H1 (cell line): ENCODE measurements around the gene C1orf74.

Source experiments
- EZH2 ChIP-seq: fragments of 200-600 bp; sonication (generic); IDR thresholded peaks from 2 replicates; pipeline ENCODE4 v1.7.1; 2012; ENCODE audit warnings: low read depth, mild to moderate bottlenecking, moderate library complexity, low read length, inconsistent platforms; ENCODE audit not compliant: severe bottlenecking
- JUN ChIP-seq: IDR thresholded peaks from 2 replicates; pipeline ENCODE4 v1.6.1; 2011; ENCODE audit warnings: low read depth, mild to moderate bottlenecking, improper control_type of control experiment, low read length
- POLR2A ChIP-seq, 2 experiments: IDR thresholded peaks; 1 replicate in 1 of 2; 2 replicates in 1 of 2; pipeline ENCODE4 v1.6.1; 2011; ENCODE audit warnings: low read depth in 2 of 2, low read length in 2 of 2, mild to moderate bottlenecking in 2 of 2; ENCODE audit errors: control extremely low read depth in 1 of 2
- RAD21 ChIP-seq, 2 experiments: IDR thresholded peaks in 1 of 2; conservative IDR thresholded peaks in 1 of 2; 2 replicates each; pipeline ENCODE4 v1.6.1; 2011; ENCODE audit warnings: low read depth in 2 of 2, low read length in 2 of 2, improper control_type of control experiment in 1 of 2, inconsistent platforms in 1 of 2, mild to moderate bottlenecking in 1 of 2, moderate library complexity in 1 of 2
- TF ChIP-seq, protein P1 (sequence below), 3 experiments: IDR thresholded peaks; 1 replicate in 2 of 3; 2 replicates in 1 of 3; pipeline versions ENCODE4 v1.5.1 to v1.6.1; 2011; ENCODE audit warnings: low read length in 3 of 3, mild to moderate bottlenecking in 3 of 3, inconsistent platforms in 2 of 3, low read depth in 1 of 3, moderate library complexity in 1 of 3; ENCODE audit not compliant: insufficient read depth in 1 of 3; ENCODE audit errors: control extremely low read depth in 1 of 3

DNA sequence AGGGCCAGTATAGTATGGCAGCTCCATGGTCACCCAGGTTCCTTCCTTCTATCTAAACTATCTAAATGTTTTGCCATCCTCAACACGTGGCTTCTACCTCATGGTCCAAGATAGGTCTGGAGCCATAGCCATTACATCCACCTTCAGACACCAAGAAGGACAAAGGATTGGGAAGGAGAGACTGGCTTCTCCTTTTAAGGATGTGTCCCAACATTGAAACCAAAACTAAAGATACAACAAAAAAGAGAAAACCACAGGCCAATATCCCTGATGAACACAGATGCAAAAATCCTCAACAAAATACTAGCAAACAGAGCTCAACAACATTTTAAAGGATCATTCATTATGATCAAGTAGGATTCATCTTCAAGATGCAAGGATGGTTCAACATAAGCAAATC, 54.9 kb downstream of the C1orf74 start:
- TF ChIP-seq, protein P1, sequence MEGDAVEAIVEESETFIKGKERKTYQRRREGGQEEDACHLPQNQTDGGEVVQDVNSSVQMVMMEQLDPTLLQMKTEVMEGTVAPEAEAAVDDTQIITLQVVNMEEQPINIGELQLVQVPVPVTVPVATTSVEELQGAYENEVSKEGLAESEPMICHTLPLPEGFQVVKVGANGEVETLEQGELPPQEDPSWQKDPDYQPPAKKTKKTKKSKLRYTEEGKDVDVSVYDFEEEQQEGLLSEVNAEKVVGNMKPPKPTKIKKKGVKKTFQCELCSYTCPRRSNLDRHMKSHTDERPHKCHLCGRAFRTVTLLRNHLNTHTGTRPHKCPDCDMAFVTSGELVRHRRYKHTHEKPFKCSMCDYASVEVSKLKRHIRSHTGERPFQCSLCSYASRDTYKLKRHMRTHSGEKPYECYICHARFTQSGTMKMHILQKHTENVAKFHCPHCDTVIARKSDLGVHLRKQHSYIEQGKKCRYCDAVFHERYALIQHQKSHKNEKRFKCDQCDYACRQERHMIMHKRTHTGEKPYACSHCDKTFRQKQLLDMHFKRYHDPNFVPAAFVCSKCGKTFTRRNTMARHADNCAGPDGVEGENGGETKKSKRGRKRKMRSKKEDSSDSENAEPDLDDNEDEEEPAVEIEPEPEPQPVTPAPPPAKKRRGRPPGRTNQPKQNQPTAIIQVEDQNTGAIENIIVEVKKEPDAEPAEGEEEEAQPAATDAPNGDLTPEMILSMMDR (IDR thresholded peaks at IDR 0.05; ENCODE audit: control extremely low read depth in 1 of 3, insufficient read depth in 1 of 3, low read depth in 1 of 3, low read length in 3 of 3): no peak
- TF ChIP-seq JUN (no peak), POLR2A (IDR thresholded peaks at IDR 0.05; ENCODE audit: control extremely low read depth in 1 of 2, low read depth in 2 of 2, low read length in 2 of 2) (no peak), RAD21 (IDR thresholded peaks at IDR 0.05 in 1 of 2, conservative IDR thresholded peaks at IDR 0.05 in 1 of 2; ENCODE audit: low read depth in 2 of 2, low read length in 2 of 2) (no peak), EZH2 (no peak)
